NCI-H187 treated with DMSO at 0.1 percent for 48 hours (cell line): ENCODE measurements around the gene FAM171A1.
"Not testable (repeated sequence)": the region's sequence is repeated elsewhere in the genome, so short reads cannot be mapped to it uniquely, and the experiment has no call there.

ENCODE experiments used
- DNase-seq: peaks from one replicate; lab custom pipeline; 2025; lab: John Stamatoyannopoulos, UW

FAM171A1 gene

DNA sequence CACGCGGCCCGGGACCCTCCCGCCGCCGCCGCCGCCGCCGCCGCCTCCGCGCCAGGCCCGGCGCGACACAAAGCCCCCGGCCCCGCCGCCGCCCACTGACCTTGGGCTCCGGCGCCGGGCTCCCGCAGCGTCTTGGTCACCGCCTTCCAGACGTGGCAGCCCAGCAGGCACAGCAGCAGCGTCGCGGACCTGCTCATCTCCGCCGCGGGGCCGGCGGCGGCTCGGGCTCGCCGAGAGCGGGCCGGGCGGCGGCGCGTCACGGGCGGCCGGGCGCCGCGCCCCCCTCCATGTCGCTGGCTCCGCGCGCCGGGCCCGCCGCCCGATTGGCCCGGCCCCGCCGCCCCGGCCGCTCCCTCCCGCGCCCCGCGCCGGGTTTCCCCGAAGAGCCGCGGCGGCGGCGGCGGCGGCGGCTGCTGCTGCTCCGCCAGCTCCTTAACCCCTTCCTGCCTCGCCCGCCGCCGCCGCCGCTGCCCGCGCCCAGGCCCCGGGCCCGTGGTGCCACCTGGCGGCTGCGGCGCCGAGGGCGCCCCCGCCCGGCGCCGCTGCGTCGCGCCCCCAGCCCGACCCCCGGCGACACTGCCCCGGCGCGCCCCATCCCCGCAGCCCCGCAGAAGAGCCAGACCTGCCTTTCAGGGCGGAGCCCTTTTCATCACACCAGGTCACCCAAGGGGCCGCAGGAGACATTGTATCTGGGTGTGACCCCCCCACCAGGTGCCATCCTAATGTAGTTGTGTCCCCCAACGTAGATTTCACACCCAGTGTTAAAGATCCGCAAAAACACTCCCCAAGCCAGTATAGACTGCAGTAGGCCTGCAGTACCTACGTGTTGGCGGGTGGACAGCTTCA is at the start of gene FAM171A1:
TSS of gene FAM171A1 (minus strand) at position 434 of the 846 bp plus-strand sequence. CDS start at position 197, 237 bp downstream.
- DNase-seq: no peak

GRCh38 chr10:15420858-15421257 is 49.8 kb upstream of the FAM171A1 start:
- no peak for DNase-seq

DNA sequence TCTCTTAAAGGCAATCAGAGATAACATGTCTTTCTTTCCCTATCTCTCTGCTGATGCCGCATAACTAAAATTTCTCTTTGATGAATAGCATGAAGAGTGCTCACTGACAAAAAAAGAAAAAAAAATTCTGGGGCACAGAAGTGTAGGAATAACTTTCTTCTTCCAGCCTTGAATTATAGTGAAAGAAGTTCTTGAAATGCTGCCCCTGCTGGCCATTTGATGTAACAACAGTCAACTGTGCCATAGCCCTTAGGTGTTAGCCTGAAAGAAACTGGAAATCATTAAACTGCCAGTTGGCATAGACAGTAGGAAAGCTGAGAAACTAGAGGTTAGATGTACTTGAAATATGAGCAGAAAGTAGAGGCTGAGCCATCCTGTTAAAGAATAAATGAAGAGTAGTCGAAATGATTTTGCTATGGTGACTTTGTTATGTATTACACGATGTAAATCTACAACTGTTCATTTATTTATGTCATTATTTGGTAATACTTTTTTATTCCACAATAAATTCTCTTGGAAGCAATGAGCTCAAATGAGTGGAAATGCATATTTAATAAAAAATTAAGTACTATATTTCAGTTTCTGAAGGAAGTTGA is 48.3 kb upstream of the FAM171A1 start:
- DNase-seq: no peak

DNA sequence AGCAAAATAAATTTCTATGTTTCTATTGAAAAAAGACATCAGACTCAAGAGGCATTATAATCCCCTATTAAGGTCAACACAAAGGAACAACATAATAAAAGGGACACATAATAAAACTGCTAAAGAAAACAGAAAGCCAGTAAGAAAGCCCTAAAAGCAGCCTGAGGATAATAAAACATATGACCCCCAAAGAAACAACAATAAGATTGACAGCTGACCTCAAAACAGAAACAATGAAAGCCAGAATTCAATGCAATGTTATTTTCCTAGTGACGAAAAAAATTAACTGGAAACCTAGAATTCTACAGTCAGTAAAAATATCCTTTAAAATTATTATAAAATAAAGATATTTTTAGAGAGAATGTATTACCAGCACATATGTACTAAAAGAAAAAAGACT is 44.9 kb upstream of the FAM171A1 start:
- no peak for DNase-seq

DNA sequence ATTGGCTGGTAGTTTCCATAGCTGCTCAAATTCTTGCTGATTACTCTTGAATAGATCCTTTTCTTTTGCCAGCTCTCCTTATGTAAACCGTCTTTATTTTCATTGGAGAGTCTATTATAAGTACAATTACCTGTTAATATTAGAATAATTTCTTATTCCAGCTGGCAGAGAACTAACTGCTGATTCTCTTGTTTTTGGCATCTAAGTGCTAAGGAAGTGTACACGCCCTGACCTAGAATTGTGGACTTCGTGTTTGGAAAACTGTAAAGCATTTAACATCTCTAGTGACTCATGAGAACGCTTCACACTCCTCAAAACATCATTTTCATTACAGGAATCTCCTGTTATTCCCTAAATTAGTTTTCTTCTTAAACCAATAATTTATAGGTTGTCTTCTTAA is 39.9 kb upstream of the FAM171A1 start:
- no peak for DNase-seq

DNA sequence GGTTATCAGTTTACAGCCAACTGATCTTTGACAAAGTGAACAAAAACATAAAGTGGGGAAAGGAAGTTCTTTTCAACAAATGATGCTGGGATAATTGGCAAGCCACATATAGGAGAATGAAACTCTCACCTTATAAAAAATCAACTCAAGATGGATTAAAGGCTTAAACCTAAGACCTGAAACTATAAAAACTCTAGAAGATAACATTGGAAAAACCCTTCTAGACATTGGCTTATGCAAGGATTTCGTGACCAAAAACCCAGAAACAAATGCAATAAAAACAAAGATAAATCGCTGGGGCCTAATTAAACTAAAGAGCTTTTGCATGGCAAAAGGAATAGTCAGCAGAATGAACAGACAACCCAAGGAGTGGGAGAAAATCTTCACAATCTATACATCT is 38.3 kb upstream of the FAM171A1 start:
- not testable (repeated sequence) for DNase-seq

DNA sequence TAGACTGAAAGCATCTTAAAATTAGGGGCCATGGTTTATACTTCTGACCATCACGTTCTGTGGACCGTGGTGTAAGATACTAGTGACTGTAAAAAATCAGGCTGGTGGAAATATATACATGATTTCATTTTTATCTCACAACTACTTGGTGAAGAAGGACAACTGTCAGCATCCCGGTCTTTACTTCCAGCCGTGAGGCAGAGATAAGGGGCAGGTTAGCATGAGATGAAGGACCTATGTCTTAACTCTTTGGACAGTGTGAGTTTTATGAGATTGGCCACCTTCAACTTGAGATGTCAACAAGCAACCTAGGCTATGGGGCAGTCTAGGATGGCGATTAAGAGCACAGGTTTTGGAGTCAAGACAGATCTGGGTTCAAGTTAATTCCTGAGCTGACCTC is 37.5 kb upstream of the FAM171A1 start:
- DNase-seq: no peak

DNA sequence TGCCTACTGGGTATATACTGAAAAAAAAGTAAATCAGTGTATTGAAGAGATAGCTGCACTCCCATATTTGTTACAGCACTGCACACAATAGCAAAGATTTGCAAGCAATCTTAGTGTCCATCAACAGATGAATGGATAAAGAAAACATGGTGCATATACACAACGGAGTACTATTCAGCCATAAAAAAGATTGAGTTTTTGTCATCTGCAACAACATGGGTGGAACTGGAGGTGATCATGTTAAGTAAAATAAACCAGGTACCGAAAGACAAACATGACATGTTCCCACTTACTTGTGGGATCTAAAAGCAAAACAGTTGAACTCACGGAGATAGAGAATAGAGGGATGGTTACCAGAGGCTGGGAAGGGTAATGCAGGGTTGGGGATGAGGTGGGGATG is 34.2 kb upstream of the FAM171A1 start:
- DNase-seq: no peak

DNA sequence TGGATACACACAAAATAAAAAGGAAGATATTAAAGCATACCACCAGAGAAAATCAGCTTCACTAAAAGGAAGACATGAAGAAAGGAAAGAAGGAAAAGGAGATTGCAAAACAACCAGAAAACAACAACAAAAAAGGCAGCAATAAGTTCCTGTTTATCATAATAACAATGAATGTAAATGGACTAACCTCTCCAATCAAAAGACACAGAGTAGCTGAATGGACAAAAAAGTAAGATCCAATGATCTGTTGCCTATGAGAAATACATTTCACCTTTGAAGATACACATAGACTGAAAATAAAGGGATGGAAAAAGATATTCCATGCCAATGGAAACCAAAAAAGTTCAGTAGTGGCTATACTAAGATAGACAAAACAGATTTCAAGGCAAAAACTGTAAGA is 30.3 kb upstream of the FAM171A1 start:
- no peak for DNase-seq

GRCh38 chr10:15400461-15400860 is 29.4 kb upstream of the FAM171A1 start:
- DNase-seq: not testable (repeated sequence)

- no peak for DNase-seq
Measured at GRCh38 chr10:15399060-15399661, 28.1 kb upstream of the FAM171A1 start.

- DNase-seq: no peak
Measured at GRCh38 chr10:15395935-15396334, 24.8 kb upstream of the FAM171A1 start.

DNA sequence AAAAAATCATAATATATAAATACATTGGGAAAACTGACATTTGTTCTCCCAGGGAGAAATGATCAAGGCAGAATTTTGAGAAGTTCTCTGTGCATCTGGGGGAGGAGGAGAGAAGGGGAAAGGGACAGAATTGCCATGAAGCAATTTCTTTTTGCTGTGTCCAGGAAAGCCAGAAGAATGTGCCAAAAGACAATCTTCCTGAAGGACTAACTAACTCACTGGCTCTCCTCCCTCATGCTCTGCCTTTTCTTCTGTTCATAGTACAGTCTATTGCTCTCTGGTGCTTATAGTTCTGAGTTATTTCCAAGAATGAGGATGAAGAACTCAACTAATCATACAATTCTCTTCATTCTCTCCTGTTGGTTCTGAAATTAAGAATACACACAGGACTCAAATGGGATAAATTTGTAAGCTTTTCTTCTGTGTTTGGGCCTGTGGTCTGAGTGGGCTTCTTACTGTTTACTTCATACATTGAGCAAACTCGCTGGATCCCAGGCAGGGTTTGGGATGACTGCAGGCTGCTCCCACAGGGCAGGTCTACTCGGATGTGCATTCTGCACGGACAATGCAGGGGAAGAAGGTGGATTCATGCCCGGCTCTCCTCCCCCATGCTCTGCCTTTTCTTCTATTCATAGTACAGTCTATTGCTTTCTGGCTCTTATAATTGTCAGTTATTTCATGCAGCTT is 22.2 kb upstream of the FAM171A1 start:
- DNase-seq: no peak

DNA sequence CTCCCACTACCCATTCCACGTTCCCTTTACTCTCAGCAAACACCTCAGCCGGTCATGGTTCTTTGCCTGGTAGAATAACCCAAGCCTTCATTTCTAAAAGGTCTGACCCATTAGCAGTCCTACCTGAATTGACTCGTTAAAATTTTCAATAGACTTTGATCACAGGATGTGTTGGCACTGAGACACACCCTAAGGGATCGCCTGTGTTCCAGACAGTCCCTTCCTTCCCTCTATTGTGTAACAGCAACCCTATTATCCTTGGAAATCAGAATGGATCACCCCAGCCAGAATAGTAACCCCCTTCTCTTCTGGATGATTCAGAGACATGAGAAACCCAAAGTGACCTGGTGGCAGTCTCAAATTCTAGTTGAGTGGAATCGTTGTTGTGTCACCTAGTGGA is 20.4 kb upstream of the FAM171A1 start:
- no peak for DNase-seq

GRCh38 chr10:15388172-15388571 is 17.1 kb upstream of the FAM171A1 start:
- not testable (repeated sequence) for DNase-seq

DNA sequence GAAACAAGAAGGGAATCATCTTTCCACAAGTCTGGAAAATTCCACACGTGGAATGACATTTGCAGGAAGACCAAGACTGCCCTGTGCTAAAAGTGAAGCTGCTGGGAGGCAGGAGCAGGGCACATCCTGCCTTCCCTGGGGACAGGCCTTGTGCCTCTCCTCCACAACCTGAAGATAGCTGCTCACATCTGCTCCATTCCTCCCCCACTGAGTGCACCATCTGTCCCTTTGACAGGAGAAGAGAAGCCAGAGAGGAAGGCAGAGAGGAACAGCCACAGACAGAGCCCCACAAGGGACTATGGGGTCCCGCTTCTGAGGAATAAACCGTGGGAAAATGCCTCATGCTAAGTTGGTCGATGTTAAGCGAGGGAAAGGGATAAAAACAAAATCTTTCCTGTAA is 15.9 kb upstream of the FAM171A1 start:
- no peak for DNase-seq

DNA sequence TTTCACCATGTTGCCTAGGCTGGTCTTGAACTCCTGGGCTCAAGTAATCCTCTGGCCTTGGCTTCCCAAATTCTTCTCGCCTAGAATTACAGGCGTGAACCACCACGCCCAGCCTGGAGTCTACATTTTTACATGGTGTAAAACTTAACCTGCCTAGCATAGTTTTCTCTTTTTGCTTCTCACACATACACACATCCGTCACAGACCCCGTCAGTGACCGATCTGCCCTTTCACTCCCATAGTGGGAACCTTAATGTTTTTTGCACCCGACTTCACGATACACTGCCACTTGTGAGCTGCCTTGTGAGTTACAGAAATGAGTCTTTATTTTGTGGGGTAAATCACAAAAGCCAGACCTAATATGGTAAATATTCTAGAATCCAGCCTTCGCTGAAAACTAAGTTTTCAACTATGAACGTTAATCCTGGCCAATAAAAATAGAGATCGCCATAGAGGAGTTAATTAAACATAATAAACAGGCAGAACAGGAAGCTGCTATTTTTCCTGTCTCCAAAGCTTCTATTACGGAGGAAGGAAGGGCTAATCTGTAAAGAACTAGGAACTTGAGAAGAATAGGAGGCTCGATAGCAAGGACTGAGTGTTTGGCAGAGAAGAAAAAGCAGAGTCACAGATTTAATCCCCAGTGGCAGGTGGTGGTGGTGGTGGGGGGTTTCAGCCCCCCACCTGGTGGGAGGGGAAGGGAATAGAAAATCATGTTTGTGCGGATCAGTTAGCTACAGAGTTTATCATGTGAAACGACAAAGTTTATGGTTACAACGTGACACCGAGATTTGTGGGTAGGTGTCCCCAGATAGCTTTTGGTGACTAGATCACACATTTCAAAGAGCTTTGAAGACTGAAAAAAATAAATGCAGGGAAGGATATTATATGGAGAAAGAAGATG is 14.7 kb upstream of the FAM171A1 start:
- no peak for DNase-seq

DNA sequence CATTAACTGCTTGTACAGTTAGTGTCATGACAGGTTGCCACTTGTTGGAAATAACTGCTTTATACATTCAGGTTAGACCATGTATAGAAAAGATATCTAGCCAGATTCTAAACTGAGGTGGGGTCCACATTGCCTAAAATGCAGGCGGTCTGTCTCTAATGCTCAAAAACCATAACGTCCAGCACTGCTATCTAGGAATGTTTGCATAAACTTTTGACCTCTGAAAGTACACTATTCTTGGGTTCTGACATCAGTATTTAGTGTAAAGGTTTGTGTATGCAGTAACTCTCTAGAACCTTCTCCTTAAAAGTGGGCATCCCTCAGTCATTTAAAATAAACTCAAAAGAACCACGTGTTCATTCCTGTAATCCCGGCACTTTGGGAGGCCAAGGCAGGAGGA is 10.3 kb upstream of the FAM171A1 start:
- no peak for DNase-seq

DNA sequence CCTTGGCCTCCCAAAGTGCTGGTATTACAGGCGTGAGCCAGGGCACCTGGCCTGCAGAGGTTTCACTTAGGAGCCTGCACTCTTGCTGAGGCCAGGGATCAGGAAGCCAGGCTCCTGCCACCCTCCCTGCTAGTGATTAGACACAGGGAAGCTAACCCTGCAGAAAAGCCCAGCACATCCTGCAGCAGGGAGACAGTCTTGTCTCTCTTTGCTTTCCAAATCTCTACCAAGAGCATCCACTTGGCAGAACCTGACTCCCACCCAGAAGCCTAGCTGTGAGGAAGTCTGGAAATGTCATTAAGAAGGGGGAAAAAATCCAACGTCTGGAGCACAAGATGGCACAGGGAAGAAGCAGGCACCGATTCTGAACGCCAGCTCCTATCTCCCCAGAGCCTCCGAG is 8.0 kb upstream of the FAM171A1 start:
- DNase-seq: no peak

DNA sequence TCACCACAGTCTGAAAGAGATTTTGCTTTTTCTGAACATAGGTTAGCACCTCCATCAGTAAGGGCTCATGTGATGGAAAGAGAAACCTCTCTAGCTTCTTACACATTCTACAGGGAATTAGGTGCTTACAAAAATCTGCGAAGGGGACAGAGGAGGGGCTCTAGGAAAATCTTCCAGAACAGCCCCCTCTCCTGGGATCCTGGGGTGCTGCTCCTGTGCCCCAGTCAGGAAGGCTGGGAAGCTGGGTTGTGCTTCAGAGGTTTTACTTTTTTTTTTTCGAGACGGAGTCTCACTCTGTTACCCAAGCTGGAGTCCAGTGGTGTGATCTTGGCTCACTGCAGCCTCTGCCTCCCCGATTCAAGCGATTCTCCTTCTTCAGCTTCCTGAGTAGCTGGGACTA is 7.5 kb upstream of the FAM171A1 start:
- no peak for DNase-seq

GRCh38 chr10:15374566-15374965 is 3.5 kb upstream of the FAM171A1 start:
- no peak for DNase-seq

- no peak for DNase-seq
Measured at GRCh38 chr10:15374156-15374555, 3.1 kb upstream of the FAM171A1 start.
